Femur (tissue), 1 donor: Measurements from ENCODE around the gene NEMP2.
"Not testable (repeated sequence)": the region's sequence is repeated elsewhere in the genome, so short reads cannot be mapped to it uniquely, and the experiment has no call there.

Source experiments
- DNase-seq: peaks from one replicate; pipeline ENCODE4 v3.0.0-alpha.2; 2017

NEMP2 gene

GRCh38 chr2:190488516-190489233, 45.8 kb downstream of the NEMP2 start:
- no peak for DNase-seq

- no peak for DNase-seq
Observed at GRCh38 chr2:190486037-190486623, 48.4 kb downstream of the NEMP2 start.

- no peak for DNase-seq
Observed at GRCh38 chr2:190482451-190482850, 52.1 kb downstream of the NEMP2 start.

GRCh38 chr2:190481339-190481738, 53.2 kb downstream of the NEMP2 start:
- DNase-seq = no peak

- no peak for DNase-seq
Observed at GRCh38 chr2:190478572-190479195, 55.8 kb downstream of the NEMP2 start.

GRCh38 chr2:190477661-190478454, 56.7 kb downstream of the NEMP2 start:
- DNase-seq = peak; percentile 50

- DNase-seq = no peak
Observed at GRCh38 chr2:190470256-190470826, 64.2 kb downstream of the NEMP2 start.

- DNase-seq = peak; percentile 62
Observed at GRCh38 chr2:190469771-190470170, 64.8 kb downstream of the NEMP2 start.

GRCh38 chr2:190468814-190469569, 65.5 kb downstream of the NEMP2 start:
- DNase-seq = peak; percentile 92

GRCh38 chr2:190468354-190468753, 66.2 kb downstream of the NEMP2 start:
- DNase-seq = not testable (repeated sequence)

- peak; percentile 47 for DNase-seq
Observed at GRCh38 chr2:190467575-190468083, 66.9 kb downstream of the NEMP2 start.

- no peak for DNase-seq
Observed at GRCh38 chr2:190466819-190467446, 67.6 kb downstream of the NEMP2 start.

GRCh38 chr2:190465060-190465459, 69.5 kb downstream of the NEMP2 start:
- DNase-seq = no peak

- DNase-seq = no peak
Observed at GRCh38 chr2:190462611-190463010, 71.9 kb downstream of the NEMP2 start.

GRCh38 chr2:190462181-190462580, 72.3 kb downstream of the NEMP2 start:
- DNase-seq = no peak

- DNase-seq = no peak
Observed at GRCh38 chr2:190460487-190460886, 74.0 kb downstream of the NEMP2 start.

- DNase-seq = no peak
Observed at GRCh38 chr2:190459881-190460280, 74.6 kb downstream of the NEMP2 start.

GRCh38 chr2:190458352-190459107, 76.0 kb downstream of the NEMP2 start:
- DNase-seq = no peak

GRCh38 chr2:190457256-190457655, 77.3 kb downstream of the NEMP2 start:
- DNase-seq = no peak

GRCh38 chr2:190456833-190457232, 77.7 kb downstream of the NEMP2 start:
- DNase-seq = no peak
